Stimulated activated naive B cell treated with anti-CD40 and anti-IgM and Interleukin-4, amounts not matched to agents 10 μg/mL and 1 μg/mL and 100 μg/mL, for 72 hours (primary cell): ENCODE results near the gene SH3RF3.

Experiments
- ATAC-seq, 2 donors: fragments of 150-1000 bp; cut with Tn5 transposase; replicated peaks; 2 replicates each; pipeline ENCODE4 v1.10.0; 2021; ENCODE audit warnings: moderate library complexity in 1 of 2
- DNase-seq: peaks from one replicate; pipeline ENCODE4 v3.0.0; 2021
- H3K27ac Mint-ChIP-seq: one replicate; pipeline ENCODE4 v1.8.0; 2022; ENCODE audit warnings: mild to moderate bottlenecking, mixed read lengths
- H3K27me3 Mint-ChIP-seq, 2 donors: one replicate each; pipeline ENCODE4 v1.8.0; 2022; ENCODE audit warnings: mixed read lengths in 2 of 2
- H3K36me3 Mint-ChIP-seq, 2 donors: one replicate each; pipeline ENCODE4 v1.8.0; 2022; ENCODE audit warnings: mixed read lengths in 2 of 2, mild to moderate bottlenecking in 1 of 2
- H3K4me1 Mint-ChIP-seq, 2 donors: one replicate each; pipeline ENCODE4 v1.8.0; 2022; ENCODE audit warnings: mixed read lengths in 2 of 2, mild to moderate bottlenecking in 1 of 2
- H3K4me3 Mint-ChIP-seq, 2 donors: one replicate each; pipeline ENCODE4 v1.8.0; 2022; ENCODE audit warnings: mild to moderate bottlenecking in 2 of 2, mixed read lengths in 2 of 2, moderate library complexity in 1 of 2
- H3K9me3 Mint-ChIP-seq, 2 donors: one replicate each; pipeline ENCODE4 v1.8.0; 2022; ENCODE audit warnings: mixed read lengths in 2 of 2, mild to moderate bottlenecking in 1 of 2

The SH3RF3 gene

GRCh38 chr2:109438146-109438545 lies 309.1 kb downstream of the SH3RF3 start:
- no peaks in the 10 kb centered on the region for H3K4me1 Mint-ChIP-seq
- H3K9me3 Mint-ChIP-seq: peaks cover 11 to 15% of the 10 kb centered on the region in 2 donors
- H3K36me3 Mint-ChIP-seq: peaks cover 7 to 9% of the 10 kb centered on the region in 2 donors
- no peaks in the 10 kb centered on the region for H3K27me3 Mint-ChIP-seq
- no peak overlapping the region for H3K4me3 Mint-ChIP-seq
- no peak overlapping the region for H3K27ac Mint-ChIP-seq
- DNase-seq (no peak), ATAC-seq (no peak)

GRCh38 chr2:109438773-109439389 lies 309.9 kb downstream of the SH3RF3 start:
- no peak overlapping the region for H3K4me3 Mint-ChIP-seq
- H3K4me1 Mint-ChIP-seq: no peaks in the 10 kb centered on the region
- peaks cover 7 to 9% of the 10 kb centered on the region in 2 donors for H3K36me3 Mint-ChIP-seq
- no peak overlapping the region for H3K27ac Mint-ChIP-seq
- H3K9me3 Mint-ChIP-seq: peaks cover 11 to 15% of the 10 kb centered on the region in 2 donors
- no peak for ATAC-seq
- no peaks in the 10 kb centered on the region for H3K27me3 Mint-ChIP-seq
- DNase-seq: no peak

DNA sequence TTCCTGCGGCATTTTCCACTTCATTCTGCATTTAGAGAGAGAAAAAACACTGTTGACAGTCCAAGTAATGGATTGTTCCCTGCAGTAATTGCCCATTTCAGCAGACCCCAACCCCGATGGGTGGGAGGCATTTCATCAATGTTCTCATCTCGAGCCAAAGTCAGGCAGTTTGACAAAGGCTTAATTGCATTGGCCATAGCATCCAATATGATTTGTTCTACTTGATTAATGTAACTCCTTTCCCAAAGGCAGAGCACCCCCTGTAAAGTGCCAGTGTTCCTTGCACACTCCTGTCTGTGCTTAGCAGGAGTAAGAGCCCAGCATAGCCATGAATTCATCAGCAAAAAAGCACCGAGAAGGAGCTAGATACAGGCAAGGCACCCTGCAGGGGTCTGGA lies 310.4 kb downstream of the SH3RF3 start:
- Mint-ChIP-seq H3K4me1 (no peaks in the 10 kb centered on the region), H3K4me3 (no peak overlapping the region), H3K36me3 (peaks cover 7 to 11% of the 10 kb centered on the region in 2 donors), H3K27me3 (no peaks in the 10 kb centered on the region), H3K27ac (no peak overlapping the region), H3K9me3 (peaks cover 12 to 15% of the 10 kb centered on the region in 2 donors)
- DNase-seq: no peak
- no peak for ATAC-seq

GRCh38 chr2:109439986-109440385 lies 311.0 kb downstream of the SH3RF3 start:
- H3K36me3 Mint-ChIP-seq: peaks cover 13 to 15% of the 10 kb centered on the region in 2 donors
- peaks cover 18 to 20% of the 10 kb centered on the region in 2 donors for H3K9me3 Mint-ChIP-seq
- no peaks in the 10 kb centered on the region for H3K4me1 Mint-ChIP-seq
- no peak overlapping the region for H3K27ac Mint-ChIP-seq
- no peaks in the 10 kb centered on the region for H3K27me3 Mint-ChIP-seq
- ATAC-seq (no peak), DNase-seq (no peak)
- no peak overlapping the region for H3K4me3 Mint-ChIP-seq

GRCh38 chr2:109440499-109441156 lies 311.6 kb downstream of the SH3RF3 start:
- no peak overlapping the region for H3K4me3 Mint-ChIP-seq
- ATAC-seq (no peak), DNase-seq (no peak)
- no peaks in the 10 kb centered on the region for H3K4me1 Mint-ChIP-seq
- no peak overlapping the region for H3K27ac Mint-ChIP-seq
- H3K27me3 Mint-ChIP-seq: no peaks in the 10 kb centered on the region
- peaks cover 24 to 26% of the 10 kb centered on the region in 2 donors for H3K9me3 Mint-ChIP-seq
- peaks cover 15 to 17% of the 10 kb centered on the region in 2 donors for H3K36me3 Mint-ChIP-seq

GRCh38 chr2:109442715-109443319 lies 313.8 kb downstream of the SH3RF3 start:
- ATAC-seq: no peak
- DNase-seq: no peak
- Mint-ChIP-seq H3K4me3 (no peak overlapping the region), H3K9me3 (peaks cover 28% of the 10 kb centered on the region in 2 donors), H3K36me3 (peaks cover 15 to 17% of the 10 kb centered on the region in 2 donors), H3K27ac (no peak overlapping the region), H3K4me1 (no peaks in the 10 kb centered on the region), H3K27me3 (no peaks in the 10 kb centered on the region)

DNA sequence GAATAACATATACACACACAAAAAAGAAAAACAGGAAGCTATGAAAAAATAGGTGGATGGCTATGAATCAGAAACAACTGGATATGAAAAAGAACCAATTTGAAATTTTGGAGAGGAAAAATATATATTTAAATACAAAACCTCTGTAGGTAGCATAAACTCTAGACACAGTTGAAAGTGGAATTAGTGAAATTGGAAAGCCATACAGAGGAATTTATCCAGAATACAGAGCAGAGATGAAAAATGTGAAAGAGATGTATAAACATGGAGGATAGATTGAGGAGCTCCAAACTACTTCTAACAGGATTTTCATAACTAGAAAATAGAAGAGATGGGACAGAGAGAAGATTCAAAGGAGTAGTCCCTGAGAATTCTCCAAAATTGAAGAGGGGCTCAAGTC lies 315.9 kb downstream of the SH3RF3 start:
- no peak for DNase-seq
- Mint-ChIP-seq H3K9me3 (peaks cover 26 to 28% of the 10 kb centered on the region in 2 donors), H3K27ac (no peak overlapping the region), H3K4me3 (no peak overlapping the region), H3K36me3 (peaks cover 12 to 15% of the 10 kb centered on the region in 2 donors), H3K27me3 (no peaks in the 10 kb centered on the region), H3K4me1 (no peaks in the 10 kb centered on the region)
- no peak for ATAC-seq

DNA sequence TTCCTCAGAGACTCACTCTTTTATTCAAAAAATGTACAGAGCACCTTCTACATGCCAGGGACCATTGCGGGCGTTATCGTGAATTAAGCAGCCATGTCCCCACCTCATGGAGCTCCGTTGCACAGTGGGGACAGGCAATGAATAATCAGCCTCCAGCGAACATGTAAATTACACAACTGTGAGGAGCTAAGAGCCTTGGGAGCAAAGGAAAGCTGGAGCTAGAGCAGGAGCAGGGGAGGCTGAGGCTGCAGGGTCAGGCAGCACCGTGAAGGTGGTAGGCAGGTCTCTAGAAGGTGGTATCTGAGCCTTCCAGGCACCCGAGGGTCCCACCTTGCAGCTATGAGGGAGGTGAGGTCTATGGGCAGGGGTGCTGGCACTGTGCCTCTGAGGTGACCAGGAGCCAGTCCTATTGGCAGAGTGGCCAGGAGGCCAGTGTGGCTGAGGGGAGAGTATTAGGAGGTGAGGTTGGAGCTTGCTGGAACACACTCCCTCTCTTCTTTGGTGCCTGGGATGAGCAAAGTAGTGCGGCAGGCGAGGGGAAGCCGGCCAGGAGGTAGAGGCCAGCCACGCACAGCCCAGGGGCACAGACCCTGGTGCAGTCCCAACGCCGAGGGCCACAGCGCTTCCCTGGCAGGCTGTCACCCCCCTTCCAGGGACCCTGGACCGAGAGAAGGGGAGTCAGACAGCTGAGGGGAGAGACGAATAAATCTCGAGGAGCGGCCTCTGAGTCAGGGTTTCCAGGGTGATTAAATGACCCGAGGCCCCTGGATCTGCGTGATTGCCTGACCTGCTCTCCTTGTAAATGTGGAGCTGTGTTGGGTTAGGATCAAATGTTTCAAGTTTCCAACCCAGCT lies 317.5 kb downstream of the SH3RF3 start:
- Mint-ChIP-seq H3K4me1 (no peaks in the 10 kb centered on the region), H3K4me3 (no peak overlapping the region), H3K27me3 (no peaks in the 10 kb centered on the region), H3K9me3 (peaks cover 17 to 19% of the 10 kb centered on the region in 2 donors), H3K27ac (no peak overlapping the region), H3K36me3 (peaks cover 8 to 10% of the 10 kb centered on the region in 2 donors)
- ATAC-seq: no peak
- no peak for DNase-seq

GRCh38 chr2:109447251-109447661 lies 318.3 kb downstream of the SH3RF3 start:
- H3K4me3 Mint-ChIP-seq: no peak overlapping the region
- H3K27me3 Mint-ChIP-seq: no peaks in the 10 kb centered on the region
- peaks cover 8% of the 10 kb centered on the region in 2 donors for H3K36me3 Mint-ChIP-seq
- H3K9me3 Mint-ChIP-seq: peaks cover 15 to 17% of the 10 kb centered on the region in 2 donors
- no peak overlapping the region for H3K27ac Mint-ChIP-seq
- no peak for ATAC-seq
- no peaks in the 10 kb centered on the region for H3K4me1 Mint-ChIP-seq
- DNase-seq: no peak

GRCh38 chr2:109447776-109448175 lies 318.8 kb downstream of the SH3RF3 start:
- Mint-ChIP-seq H3K27ac (no peak overlapping the region), H3K4me1 (no peaks in the 10 kb centered on the region), H3K36me3 (peaks cover 8% of the 10 kb centered on the region in 2 donors), H3K4me3 (no peak overlapping the region), H3K27me3 (no peaks in the 10 kb centered on the region), H3K9me3 (peaks cover 13 to 17% of the 10 kb centered on the region in 2 donors)
- no peak for ATAC-seq
- no peak for DNase-seq

DNA sequence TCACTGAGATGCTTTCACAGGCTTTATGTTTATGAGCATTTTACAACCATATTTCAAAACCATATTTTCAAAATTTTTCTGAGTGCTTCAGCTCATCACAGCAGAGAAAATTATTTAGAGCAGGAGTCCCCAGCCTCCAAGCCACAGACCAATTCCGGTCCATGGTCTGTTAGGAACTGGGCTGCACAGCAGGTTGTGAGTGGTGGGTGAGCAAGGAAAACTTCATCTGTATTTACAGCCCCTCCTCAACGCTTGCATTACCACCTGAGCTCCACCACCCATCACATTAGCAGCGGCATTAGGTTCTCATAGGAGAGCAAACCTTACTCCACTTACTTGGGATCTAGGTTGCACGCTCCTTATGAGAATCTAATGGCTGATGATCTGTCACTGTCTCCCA lies 319.2 kb downstream of the SH3RF3 start:
- Mint-ChIP-seq H3K36me3 (peaks cover 8% of the 10 kb centered on the region in 2 donors), H3K4me1 (no peaks in the 10 kb centered on the region), H3K9me3 (peaks cover 12 to 17% of the 10 kb centered on the region in 2 donors), H3K27me3 (no peaks in the 10 kb centered on the region), H3K27ac (no peak overlapping the region), H3K4me3 (no peak overlapping the region)
- no peak for ATAC-seq
- no peak for DNase-seq

DNA sequence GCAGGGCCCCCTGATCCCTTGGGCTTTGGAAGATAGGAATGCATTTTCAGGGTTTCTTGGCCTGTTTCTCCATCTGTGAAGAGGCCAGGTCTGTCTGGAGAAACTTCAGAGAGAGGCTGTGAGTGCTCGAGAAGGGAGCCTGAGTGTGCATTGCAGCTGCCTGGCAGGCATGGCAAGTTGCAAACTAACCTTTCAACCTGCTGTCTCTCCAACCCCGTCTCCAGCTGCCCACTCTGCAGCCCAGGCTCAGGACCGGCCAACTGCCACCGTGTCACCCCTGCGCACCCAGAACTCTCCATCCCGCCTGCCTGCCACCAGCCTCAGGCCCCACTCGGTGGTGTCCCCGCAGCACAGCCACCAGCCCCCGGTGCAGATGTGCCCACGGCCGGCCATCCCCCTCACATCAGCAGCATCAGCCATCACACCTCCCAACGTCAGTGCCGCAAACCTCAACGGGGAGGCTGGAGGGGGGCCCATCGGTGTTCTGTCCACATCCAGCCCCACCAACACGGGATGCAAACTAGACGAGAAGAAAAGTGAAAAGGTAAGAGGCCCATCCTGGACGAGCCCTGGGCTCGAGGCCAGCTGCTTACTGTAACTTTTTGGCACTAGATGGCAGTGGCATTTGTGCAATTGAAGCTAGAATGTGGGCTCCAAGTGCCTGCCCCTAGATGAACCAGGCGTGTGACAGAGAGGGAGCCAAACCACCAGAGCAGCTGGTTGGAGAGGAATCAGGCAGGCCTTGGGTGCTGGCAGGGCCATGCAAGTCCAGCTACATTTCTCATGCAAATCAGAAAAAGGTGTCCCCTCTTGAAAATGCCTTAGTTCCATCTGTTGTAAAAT lies 320.2 kb downstream of the SH3RF3 start:
- H3K4me3 Mint-ChIP-seq: no peak overlapping the region
- peaks cover 8% of the 10 kb centered on the region in 2 donors for H3K36me3 Mint-ChIP-seq
- ATAC-seq (no peak), DNase-seq (no peak)
- no peak overlapping the region for H3K27ac Mint-ChIP-seq
- H3K27me3 Mint-ChIP-seq: no peaks in the 10 kb centered on the region
- H3K4me1 Mint-ChIP-seq: no peaks in the 10 kb centered on the region
- peaks cover 12 to 17% of the 10 kb centered on the region in 2 donors for H3K9me3 Mint-ChIP-seq

DNA sequence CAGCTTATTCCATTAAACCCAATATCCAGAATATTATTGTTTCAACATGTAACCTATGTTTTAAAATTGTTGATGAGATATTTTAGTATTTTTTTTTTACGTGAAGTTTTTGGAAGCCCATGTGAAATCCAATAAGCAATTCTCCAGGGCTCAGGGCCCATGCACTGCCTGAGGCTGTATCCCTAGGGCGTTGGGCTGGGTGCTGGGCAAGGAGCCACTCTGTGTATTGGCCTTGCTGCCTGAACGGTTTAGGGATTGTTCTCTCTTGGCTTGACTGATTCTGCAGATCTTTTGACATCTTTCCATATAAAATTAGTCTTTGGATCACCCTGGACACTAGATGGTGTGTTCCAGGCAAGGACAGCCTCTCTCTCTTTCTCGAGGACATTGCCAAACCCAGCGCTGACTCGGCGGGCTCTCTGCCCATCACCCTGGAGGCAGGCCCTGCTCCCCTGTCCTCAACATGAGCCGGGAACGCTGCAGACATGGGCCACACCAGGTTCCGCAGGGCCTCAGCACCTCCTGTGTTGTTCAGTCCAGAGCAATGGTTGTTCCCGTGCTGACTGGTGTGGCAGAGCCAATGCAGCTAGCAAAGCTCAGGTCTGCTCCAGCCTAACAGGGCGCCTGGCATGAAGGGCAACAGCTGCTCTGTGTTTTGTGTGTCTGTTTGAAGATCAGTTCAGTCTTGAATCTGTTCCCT lies 321.7 kb downstream of the SH3RF3 start:
- no peaks in the 10 kb centered on the region for H3K4me1 Mint-ChIP-seq
- no peaks in the 10 kb centered on the region for H3K36me3 Mint-ChIP-seq
- no peak for DNase-seq
- no peaks in the 10 kb centered on the region for H3K27me3 Mint-ChIP-seq
- H3K9me3 Mint-ChIP-seq: peaks cover under 1 to 2% of the 10 kb centered on the region in 2 donors
- no peak for ATAC-seq
- H3K4me3 Mint-ChIP-seq: no peak overlapping the region
- H3K27ac Mint-ChIP-seq: no peak overlapping the region
